NCI-H2081 (cell line): ENCODE results near the gene OLFML2A.
"Not testable (repeated sequence)": the region's sequence is repeated elsewhere in the genome, so short reads cannot be mapped to it uniquely, and the experiment has no call there.

Experiments
- DNase-seq, 2 experiments: peaks; one replicate each; lab custom pipeline; 2025; lab: John Stamatoyannopoulos, UW

The OLFML2A gene

GRCh38 chr9:124820698-124821623 lies 44.0 kb downstream of the OLFML2A start:
- DNase-seq: no peak

DNA sequence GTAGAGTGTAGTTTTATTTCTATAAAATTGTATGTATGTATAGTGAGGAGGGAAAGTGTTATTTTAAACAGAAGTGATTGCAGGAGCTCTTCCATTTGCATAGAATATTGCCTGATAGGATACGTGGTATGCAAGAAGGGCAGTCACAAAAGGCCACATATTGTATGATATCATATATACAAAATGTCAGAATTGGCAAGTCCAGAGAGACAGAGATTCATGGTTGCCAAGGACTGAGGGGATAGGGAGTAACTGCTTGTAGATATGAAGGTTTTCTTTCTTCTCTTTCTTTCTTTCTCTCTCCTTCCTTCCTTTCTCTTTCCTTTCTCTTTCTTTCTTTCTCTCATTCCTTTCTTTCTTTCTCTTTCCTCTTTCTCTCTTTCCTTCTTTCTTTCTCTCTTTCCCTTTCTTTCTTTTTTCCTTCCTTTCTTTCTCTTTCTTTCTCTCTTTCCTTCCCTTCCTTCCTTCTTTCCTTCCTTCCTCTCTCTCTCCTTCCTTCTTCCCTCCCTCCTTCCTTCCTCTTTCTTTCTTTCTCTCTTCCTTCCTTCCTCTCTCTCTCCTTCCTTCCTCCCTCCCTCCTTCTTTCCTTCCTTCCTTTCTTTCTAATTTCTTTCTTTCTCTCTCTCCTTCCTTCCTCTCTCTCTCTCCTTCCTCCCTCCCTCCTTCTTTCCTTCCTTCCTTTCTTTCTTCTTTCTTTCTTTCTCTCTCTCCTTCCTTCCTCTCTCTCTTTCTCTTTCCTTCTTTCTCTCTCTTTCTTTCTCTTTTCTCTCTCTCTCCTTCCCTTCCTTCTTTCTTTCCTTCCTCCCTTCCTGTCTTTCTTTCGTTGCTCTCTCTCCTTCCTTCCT lies 51.8 kb downstream of the OLFML2A start:
- no peak for DNase-seq

- DNase-seq: no peak
Observed at GRCh38 chr9:124829334-124829669, 52.4 kb downstream of the OLFML2A start.

GRCh38 chr9:124830593-124830992 lies 53.7 kb downstream of the OLFML2A start:
- DNase-seq: no peak

GRCh38 chr9:124831642-124832364 lies 54.9 kb downstream of the OLFML2A start:
- DNase-seq: no peak

- no peak for DNase-seq
Observed at GRCh38 chr9:124834591-124834990, 57.7 kb downstream of the OLFML2A start.

DNA sequence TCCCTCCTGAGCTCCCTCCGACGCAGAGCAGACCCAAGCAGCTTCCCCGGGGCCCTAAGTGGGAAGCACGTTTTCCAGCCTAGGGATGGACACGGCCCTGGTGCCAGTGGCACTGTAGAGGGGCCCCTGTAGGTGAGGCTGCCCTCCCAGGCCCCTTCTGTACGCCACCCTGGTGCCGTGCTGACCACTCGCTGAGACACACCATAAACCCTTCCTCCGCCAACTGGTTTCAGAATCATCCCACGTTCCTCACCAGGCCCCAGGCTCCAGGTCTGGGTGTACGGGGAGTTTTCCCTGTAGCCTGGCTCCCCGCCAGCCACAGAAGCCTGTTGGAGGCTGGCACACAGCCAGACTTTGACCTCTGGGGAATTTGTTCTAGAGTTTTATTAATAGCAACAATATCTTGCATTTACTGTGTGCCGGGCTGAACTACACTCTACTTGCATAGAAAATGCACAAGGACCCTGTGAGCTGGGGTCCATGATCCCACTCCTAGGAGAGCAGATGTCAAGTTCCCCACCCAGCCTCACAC lies 58.2 kb downstream of the OLFML2A start:
- DNase-seq: peak; percentile 55 to 69

DNA sequence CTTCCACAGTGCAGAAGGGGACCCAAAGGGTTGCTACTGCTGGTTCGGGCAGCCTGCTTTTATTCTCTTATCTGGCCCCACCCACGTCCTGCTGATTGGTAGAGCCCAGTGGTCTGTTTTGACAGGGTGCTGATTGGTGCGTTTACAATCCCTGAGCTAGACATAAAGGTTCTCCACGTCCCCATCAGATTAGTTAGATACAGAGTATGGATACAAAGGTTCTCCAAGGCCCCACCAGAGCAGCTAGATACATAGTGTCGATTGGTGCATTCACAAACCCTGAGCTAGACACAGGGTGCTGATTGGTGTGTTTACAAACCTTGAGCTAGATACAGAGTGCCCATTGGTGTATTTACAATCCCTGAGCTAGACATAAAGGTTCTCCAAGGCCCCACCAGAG lies 61.2 kb downstream of the OLFML2A start:
- not testable (repeated sequence) for DNase-seq

DNA sequence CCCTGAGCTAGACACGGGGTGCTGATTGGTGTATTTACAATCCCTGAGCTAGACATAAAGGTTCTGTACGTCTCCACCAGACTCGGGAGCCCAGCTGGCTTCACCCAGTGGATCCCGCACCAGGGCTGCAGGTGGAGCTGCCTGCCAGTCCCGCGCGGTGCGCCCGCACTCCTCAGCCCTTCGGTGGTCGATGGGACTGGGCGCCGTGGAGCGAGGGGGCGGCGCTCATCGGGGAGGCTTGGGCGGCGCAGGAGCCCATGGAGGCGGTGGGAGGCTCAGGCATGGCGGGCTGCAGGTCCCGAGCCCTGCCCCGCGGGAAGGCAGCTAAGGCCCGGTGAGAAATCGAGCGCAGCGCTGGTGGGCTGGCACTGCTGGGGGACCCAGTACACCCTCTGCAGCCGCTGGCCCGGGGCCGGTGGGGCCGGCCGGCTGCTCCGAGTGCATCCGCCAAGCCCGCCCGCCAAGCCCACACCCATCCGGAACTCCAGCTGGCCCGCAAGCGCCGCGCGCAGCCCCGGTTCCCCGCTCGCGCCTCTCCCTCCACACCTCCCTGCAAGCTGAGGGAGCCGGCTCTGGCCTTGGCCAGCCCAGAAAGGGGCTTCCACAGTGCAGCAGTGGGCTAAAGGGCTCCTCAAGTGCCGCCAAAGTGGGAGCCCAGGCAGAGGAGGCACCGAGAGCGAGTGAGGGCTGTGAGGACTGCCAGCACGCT lies 61.8 kb downstream of the OLFML2A start:
- not testable (repeated sequence) for DNase-seq

DNA sequence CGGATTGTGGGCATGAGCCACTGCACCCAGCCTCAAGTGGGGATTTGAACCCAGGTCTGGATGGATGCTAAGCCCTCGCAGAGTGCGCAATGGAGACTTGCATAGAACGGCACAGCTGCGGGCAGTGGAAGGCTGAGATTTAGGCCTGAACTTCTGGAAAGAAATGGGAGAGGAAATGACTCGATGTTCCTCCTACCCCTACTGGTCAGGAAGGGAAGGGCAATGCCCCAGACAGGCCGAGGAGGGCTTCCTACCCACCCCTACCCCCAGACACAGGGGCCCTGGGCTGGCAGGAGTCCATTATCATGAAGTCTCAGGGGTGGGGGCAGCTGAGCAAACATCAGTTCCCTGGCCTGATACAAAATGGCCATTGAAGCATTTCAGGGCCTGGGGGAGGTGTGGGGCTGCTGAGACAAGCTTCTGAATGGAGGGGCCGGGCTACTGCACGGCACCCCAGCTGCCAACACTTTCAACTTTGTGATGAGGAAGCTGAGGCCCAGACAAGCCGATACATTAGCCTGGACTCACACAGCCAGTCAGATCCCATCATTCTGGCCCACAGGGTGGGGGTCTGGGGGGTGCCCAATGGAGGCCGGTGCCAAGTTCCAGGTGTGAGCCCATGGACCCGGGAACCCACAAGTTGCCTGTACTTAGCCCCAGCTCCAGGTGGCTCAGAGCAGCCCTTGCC lies 62.8 kb downstream of the OLFML2A start:
- peak; percentile 41 to 72 for DNase-seq

DNA sequence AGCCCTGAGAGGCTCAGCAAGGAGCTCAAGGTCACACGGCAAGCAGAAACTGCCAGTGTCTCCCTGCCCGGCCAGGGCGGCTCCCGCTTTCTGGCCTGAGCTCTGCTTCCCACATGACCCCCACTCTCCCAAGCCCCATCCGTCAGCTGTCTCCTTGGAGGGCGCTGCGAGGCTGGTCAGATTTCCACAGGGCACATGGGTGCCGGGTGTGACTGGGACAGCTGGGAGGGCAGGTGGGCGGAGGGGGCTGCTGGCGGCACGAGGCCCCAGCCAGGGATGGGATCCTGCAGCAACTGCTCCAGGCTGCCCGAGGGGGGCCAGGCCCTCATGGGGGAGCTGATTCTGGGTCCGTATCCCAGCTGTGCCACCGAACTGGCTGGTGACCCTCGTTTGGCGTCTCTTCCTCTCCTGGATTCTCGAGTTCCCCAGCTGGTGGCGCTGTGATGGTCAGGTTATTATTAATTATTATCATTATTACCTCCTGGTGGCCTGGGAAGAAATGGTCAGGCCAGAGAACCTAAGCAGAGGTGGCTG lies 63.4 kb downstream of the OLFML2A start:
- DNase-seq: no peak

- DNase-seq: no peak
Observed at GRCh38 chr9:124841075-124841821, 64.3 kb downstream of the OLFML2A start.

DNA sequence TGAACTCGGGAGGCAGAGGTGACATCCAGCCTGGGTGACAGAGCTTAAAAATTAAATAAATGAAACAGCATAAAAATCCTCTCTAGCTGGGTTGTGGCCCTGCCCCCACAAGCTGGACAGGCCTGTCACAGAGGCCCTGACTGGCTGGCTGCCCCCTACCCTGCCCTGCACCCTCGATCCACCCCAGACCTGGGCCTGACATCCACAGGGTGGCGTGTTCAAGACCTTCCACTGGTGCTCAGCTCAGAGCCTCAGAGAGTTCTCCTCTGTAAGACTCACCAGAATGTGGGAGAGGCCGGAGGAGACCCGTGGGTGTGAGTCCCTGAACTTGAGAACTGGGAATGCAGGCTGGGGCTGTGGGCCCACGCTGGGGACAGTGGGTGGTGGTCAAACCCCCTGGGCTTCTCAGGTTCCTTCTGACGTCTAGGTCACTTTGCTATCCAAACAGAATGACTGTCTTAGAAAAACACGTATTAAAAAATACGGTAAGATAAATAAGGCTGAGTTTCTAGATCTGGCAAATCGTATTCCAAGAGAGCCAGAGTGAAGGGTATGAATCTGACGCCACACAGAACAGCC lies 66.6 kb downstream of the OLFML2A start:
- DNase-seq: no peak

- no peak for DNase-seq
Observed at GRCh38 chr9:124844291-124844690, 67.4 kb downstream of the OLFML2A start.

GRCh38 chr9:124846467-124846866 lies 69.5 kb downstream of the OLFML2A start:
- not testable (repeated sequence) for DNase-seq

DNA sequence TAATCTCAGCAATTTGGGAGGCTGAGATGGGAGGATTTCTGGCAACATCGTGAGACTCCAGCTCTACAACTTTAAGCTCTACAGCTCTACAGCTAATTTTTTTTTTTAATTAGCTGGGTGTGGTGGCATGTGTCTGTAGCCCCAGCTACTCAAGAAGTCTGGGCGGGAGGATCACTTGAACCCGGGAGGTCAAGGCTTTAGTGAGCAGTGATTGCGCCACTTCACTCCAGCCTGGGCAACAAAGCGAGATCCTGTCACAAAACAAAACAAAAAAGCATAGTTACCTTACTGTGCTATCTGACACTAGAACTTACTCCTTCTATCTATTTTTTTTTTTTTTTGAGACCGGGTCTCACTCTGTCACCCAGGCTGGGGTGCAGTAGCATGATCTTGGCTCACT lies 70.0 kb downstream of the OLFML2A start:
- no peak for DNase-seq

GRCh38 chr9:124849801-124850200 lies 72.9 kb downstream of the OLFML2A start:
- DNase-seq: no peak

GRCh38 chr9:124852121-124852828 lies 75.3 kb downstream of the OLFML2A start:
- no peak for DNase-seq
